Measurements from ENCODE around the gene NFS1.
"Not testable (repeated sequence)": the region's sequence is repeated elsewhere in the genome, so short reads cannot be mapped to it uniquely, and the experiment has no call there.

NFS1 gene

DNA sequence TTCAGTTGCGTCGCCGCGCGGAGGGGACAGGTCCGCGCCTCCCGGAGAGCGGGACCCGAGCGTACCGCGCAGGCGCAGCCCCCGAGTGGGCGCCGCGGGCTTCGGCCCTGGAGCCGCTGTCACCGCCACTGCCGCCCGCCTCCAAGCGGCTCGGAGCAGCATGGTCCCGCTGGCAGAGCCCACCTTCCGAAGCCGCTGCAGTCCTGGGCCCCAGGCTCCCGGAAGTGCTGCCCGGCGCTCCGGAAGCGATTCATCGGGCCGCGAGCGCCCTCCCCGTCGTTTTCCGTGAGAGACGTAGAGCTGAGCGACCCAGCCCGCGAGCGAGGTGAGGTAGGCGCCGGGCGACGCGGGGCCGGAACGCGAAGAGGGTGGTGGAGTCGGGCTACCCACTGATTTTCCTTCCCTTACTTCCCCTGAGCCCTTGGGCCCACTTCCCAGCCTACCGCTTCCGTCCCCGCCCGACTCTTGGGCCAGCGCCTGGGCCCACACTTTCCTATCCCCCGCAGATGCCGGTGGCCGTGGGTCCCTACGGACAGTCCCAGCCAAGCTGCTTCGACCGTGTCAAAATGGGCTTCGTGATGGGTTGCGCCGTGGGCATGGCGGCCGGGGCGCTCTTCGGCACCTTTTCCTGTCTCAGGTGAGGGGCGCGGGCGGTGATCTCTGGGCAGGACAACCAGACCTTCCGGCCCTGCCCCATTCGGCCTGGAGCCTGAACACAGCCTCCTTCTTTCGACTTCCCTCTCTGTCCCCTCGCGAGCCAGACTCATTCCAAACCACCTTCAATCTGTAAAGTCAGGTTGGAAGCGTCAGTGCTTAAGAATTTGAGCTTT, at the start of gene NFS1, which contains the start of gene ROMO1:
TSS of gene NFS1 (minus strand) at position 226 of the 830 bp plus-strand sequence. CDS start at position 162, 64 bp downstream.
TSS of gene ROMO1 (plus strand) at position 279 of the 830 bp plus-strand sequence. CDS start at position 507, 228 bp downstream.
- peak; percentile 95 for DNase-seq (ENCODE audit: low spot score)
- TF ChIP-seq CTCF (IDR thresholded peaks at IDR 0.05; ENCODE audit: borderline replicate concordance, control extremely low read depth, extremely low read depth, insufficient read depth, missing control alignments): peak; percentile 13
- in situ Hi-C loops (cut with MboI; ENCODE audit: low sequenced_read_pairs, unreplicated experiment): no loop called here

DNA sequence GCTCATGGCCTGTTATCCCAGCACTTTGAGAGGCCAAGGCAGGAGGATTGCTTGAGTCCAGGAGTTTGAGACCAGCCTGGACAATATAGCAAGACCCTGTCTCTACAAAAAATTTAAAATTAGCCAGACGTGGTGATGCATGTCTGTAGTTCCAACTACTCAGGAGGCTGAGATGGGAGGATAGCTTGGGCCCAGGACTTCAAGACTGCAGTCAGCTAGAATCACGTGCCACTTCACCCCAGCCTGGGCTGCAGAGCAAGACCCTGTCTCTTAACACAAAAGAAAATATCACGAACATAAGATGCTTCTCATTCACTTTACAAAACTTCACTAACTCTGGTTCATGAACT, 45.3 kb upstream of the NFS1 start:
- in situ Hi-C loops (cut with MboI; ENCODE audit: low sequenced_read_pairs, unreplicated experiment); DNase-seq (ENCODE audit: low spot score): not testable (repeated sequence)

DNA sequence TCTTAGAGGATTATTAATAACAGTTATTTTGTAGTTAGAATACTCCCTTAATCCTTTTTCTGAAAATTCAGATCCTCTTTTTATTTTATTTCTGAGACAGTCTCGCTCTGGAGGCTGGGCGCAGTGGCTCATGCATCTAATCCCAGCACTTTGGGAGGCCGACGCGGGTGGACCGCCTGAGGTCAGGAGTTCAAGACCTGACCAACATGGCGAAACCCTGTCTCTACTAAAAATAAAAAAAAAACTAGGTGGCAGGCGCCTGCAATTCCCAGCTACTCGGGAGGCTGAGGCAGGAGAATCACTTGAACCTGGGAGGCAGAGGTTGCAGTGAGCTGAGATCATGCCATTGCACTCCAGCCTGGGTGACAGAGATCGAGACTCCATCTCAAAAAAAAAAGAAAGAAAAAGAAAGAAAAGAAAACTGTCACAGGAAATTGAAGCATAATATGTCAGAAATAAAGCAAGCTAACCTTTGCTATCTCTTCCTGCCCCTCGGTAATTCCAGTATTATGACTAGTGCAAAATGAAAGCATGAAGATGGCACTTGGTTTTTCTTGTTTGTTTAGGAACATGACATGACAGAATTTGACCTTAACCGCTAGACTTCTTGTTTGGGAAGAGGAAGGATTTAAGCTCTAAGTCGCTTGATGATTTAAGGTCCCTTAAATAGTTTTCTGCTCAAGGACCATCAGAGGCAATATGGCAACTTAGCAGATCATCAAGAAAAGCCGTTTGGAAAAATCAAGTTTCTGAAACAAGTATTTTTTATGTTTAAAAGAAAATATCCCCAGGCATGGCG, 44.7 kb upstream of the NFS1 start:
- DNase-seq (ENCODE audit: low spot score): no peak
- in situ Hi-C loops (cut with MboI; ENCODE audit: low sequenced_read_pairs, unreplicated experiment): no loop called here
- no peak for TF ChIP-seq CTCF (IDR thresholded peaks at IDR 0.05; ENCODE audit: borderline replicate concordance, control extremely low read depth, extremely low read depth, insufficient read depth, missing control alignments)

GRCh38 chr20:35742741-35743523, 43.8 kb upstream of the NFS1 start:
- DNase-seq (ENCODE audit: low spot score): peak; percentile 58

DNA sequence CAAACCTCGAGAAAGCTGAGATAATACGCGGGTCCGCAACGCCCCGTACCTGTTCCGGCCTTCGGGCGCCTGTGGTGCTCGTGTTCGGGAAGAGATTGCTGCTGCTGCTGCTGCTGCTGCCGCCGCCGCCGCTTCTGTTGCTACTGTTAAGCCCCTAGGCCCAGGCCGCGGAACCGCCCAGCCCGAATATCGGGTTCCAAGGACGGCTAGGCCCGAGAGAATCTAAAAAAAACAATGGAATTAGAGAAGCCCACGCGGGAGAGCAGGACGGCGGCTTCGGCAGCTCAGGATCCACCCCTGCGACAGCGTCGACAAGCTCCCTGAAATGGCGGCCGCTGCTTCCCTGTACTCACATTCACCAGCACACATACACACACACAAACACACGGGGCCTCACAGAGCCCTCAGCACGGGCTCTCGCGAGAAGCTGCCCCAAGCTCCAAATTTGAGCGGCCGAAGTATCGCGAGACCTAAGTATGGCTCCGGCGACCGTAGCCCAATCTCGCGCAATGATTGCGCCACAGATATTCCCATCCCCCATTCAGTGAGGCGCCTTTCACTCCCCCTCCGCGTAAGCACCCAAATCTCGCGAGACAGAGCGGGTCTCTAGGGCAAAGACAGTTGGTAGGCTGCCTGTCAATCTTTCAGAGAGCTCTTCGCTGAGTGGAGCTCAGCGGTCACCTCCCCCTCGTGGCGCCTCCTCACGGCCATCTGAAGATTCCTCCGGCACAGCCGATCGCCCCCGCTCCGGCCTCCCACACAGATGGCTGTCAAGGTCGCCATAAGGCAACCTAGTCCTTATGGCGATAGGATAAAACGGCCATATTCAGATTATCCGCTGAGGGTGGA, 43.0 kb upstream of the NFS1 start, which contains the start of gene RBM39:
TSS of gene RBM39 (minus strand) at position 369 of the 849 bp plus-strand sequence. CDS start 1,386 bp downstream, outside the sequence.
- TF ChIP-seq CTCF (IDR thresholded peaks at IDR 0.05; ENCODE audit: borderline replicate concordance, control extremely low read depth, extremely low read depth, insufficient read depth, missing control alignments): peak; percentile 37
- DNase-seq (ENCODE audit: low spot score): peak; percentile 94
- in situ Hi-C loops (cut with MboI; ENCODE audit: low sequenced_read_pairs, unreplicated experiment): no loop called here

More at GRCh38 chr20:35742741-35743523, 43.8 kb upstream of the NFS1 start:
- no peak for TF ChIP-seq CTCF (IDR thresholded peaks at IDR 0.05; ENCODE audit: borderline replicate concordance, control extremely low read depth, extremely low read depth, insufficient read depth, missing control alignments)
- in situ Hi-C loops (cut with MboI; ENCODE audit: low sequenced_read_pairs, unreplicated experiment): no loop called here
